ES-I3 (cell line): Measurements from ENCODE around the gene SVOPL.

ENCODE experiments used
- H3K36me3 ChIP-seq: 2 replicates; pipeline ENCODE4 v1.6.1; 2013; ENCODE audit warnings: mild to moderate bottlenecking, low read length, control low read depth, moderate library complexity; ENCODE audit not compliant: insufficient read depth
- H3K4me1 ChIP-seq: 2 replicates; pipeline ENCODE4 v1.6.1; 2013; ENCODE audit warnings: mild to moderate bottlenecking, control low read depth, low read length; ENCODE audit not compliant: insufficient read depth
- H3K9ac ChIP-seq: 2 replicates; pipeline ENCODE4 v1.6.1; 2013; ENCODE audit warnings: low read depth, mild to moderate bottlenecking, low read length, moderate library complexity
- H3K9me3 ChIP-seq: 2 replicates; pipeline ENCODE4 v1.6.1; 2013; ENCODE audit warnings: mild to moderate bottlenecking, low read length, moderate library complexity; ENCODE audit not compliant: control insufficient read depth, insufficient read depth

The SVOPL gene

DNA sequence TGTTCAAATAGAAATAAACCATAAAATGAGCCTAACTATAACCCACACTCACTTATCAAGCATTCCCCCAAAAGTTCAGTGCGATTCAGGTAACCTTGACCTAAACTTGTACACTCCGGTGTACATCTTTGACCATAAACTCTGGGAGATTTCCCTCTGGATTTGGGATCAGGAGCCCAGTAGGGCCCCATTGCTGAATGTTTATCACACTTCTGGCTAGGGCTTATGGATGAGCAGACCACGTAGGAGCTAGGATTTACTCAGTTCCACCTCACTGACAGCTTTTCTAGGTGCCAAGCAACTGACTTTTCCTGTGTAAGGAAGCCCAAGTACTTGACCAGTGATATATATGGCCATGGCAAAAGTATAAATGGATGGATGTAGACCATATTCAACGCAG, 113.7 kb downstream of the SVOPL start:
- Histone ChIP-seq H3K36me3 (peaks cover 28% of the 10 kb centered on the region), H3K9me3 (no peaks in the 10 kb centered on the region), H3K4me1 (no peaks in the 10 kb centered on the region), H3K9ac (no peak overlapping the region)

DNA sequence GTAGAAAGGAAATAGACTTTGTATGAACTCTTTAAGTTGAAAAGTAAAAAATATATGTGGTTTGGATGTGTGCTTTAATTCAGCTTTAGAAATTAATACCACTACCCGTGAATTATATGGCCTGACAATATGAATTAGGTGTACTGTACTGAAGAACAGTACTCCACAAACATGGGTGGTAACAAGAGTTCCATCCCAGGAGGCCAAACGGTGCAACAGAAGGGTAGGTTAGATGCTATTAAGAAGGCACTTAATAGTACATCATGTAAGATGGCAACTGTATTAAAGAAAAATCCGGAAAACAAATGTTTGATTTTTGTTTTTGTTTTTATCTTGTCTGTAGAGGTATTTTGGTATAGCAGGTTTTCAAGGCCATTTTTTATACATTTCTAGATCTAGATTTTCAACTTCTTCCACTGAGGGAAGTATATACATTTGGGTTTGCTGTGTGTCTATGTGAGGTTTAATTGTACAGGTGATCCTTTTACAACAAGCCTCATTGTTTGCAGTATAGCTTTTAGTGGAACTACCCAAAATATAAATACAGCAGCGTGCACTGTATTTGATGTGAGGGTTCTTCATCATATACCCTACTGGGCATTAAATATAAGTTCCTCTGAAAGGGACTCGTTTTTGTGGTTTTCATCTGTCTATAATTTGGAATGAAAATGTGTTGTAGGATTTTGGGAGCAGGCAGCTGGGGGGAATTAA, 115.7 kb downstream of the SVOPL start:
- Histone ChIP-seq H3K36me3 (peaks cover 33% of the 10 kb centered on the region), H3K4me1 (no peaks in the 10 kb centered on the region), H3K9me3 (no peaks in the 10 kb centered on the region), H3K9ac (no peak overlapping the region)

DNA sequence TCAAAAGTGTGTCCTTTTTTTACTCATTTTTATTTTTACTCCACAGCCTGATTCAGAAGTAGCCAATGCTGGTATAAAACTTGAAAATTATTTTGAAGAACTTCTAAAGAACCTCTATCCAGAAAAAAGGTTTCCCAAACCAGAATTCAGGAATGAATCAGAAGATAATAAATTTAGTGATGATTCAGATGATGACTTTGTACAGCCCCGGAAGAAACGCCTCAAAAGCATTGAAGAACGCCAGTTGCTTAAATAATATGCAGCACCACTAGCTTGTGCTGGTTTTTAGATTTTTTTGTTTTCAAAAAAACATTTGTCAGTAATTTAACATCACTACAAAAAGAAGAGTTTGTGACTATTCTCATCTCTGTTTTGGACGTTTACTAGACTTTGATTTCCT, 116.5 kb downstream of the SVOPL start:
- Histone ChIP-seq H3K4me1 (no peaks in the 10 kb centered on the region), H3K9ac (no peak overlapping the region), H3K9me3 (no peaks in the 10 kb centered on the region), H3K36me3 (peaks cover 36% of the 10 kb centered on the region)

DNA sequence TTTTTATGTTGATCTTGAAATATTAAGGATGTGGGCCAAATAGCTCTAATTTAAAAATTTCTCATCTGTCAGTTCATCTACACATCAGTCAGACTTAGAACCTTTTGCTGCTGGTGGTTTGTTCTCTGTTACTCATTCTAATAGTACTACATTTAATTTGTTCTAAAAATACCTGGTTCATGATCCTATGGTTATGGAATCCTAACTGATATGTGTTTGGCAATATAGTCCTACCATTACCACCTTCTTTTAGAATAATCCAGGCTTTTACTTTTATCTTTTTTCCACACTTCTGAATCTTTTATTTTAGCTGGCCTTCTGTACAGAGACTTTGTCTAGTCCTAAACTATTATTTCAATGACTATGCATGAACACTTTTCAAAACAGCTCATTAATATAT, 116.9 kb downstream of the SVOPL start:
- Histone ChIP-seq H3K9me3 (no peaks in the 10 kb centered on the region), H3K9ac (no peak overlapping the region), H3K36me3 (peaks cover 40% of the 10 kb centered on the region), H3K4me1 (no peaks in the 10 kb centered on the region)

DNA sequence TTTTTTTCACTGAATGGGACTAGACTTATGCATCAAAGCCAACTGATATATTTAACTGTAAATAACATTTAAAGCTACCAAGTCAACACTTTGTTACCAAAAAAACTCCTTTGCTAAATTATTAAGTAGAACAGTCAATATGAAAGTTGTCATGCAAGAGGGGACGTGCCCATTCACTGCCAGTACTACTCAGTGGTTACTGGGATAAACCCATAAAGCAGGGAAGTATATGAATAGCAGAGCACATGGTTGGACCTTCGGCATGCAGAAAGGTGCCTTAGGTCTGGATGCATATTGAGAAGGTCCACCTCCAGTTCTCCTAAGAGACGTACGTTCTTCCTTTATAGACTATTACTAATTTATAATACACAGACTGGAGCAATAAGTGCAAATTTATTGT, 120.1 kb downstream of the SVOPL start:
- no peaks in the 10 kb centered on the region for H3K4me1 ChIP-seq
- H3K9me3 ChIP-seq, result no peaks in the 10 kb centered on the region
- no peak overlapping the region for H3K9ac ChIP-seq
- H3K36me3 ChIP-seq, result peaks cover 46% of the 10 kb centered on the region

DNA sequence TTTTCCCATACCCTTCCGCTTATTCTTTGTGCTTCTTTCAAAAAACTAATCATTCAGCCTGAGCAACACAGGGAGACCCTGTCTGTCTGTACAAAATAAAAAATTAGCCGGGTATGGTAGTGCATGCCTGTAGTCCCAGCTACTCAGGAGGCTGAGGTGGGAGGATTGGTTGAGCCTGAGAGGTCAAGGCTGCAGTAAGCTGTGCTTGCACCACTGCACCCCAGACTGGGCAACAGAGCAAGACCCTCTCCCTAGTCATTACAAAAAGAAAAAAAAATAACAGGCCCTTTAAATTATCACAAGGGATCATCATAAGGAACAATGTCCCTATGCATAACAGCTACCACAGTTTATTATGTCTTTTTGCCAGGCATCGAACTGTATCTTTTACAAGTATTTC, 121.5 kb downstream of the SVOPL start:
- H3K9me3 ChIP-seq, result no peaks in the 10 kb centered on the region
- H3K36me3 ChIP-seq, result peaks cover 35% of the 10 kb centered on the region
- no peak overlapping the region for H3K9ac ChIP-seq
- H3K4me1 ChIP-seq, result no peaks in the 10 kb centered on the region

DNA sequence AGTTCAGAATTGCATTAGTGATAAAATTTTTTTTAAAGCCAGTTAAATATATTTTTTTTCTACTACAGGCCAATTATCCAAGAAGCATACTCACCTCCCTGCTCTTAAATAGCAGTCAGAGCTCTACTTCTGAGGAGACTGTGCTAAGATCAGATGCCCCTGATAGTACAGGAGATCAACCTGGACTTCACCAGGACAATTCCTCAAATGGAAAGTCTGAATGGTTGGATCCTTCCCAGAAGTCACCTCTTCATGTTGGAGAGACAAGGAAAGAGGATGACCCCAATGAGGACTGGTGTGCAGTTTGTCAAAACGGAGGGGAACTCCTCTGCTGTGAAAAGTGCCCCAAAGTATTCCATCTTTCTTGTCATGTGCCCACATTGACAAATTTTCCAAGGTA, 122.0 kb downstream of the SVOPL start:
- Histone ChIP-seq H3K4me1 (no peaks in the 10 kb centered on the region), H3K9me3 (no peaks in the 10 kb centered on the region), H3K36me3 (peaks cover 34% of the 10 kb centered on the region), H3K9ac (no peak overlapping the region)

DNA sequence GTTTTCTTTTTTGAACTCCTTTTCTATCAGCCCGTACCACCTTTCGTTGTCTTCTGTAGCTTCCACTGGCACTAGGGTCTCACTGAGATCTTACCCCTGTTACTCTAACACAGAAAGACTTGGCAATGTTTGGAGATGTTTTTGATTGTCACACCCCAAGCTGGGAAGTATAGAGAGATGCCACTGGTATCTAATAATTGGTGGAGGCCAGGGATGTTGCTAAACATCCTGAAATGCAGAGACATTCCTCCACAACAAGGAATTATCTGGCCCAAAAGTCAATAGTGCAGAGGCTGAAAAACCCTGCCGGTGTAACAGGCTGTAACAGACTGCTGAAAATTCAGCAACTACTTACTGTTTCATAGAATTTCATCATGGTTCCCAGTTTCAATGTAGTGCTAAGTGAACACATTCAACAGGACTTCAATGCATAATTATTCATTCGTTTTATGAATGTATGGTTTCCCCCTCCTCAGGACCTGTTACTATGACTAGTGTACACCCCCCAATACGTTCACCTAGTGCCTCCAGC, 125.2 kb downstream of the SVOPL start:
- H3K4me1 ChIP-seq, result no peaks in the 10 kb centered on the region
- no peaks in the 10 kb centered on the region for H3K9me3 ChIP-seq
- H3K36me3 ChIP-seq, result peaks cover 19% of the 10 kb centered on the region
- H3K9ac ChIP-seq, result no peak overlapping the region

DNA sequence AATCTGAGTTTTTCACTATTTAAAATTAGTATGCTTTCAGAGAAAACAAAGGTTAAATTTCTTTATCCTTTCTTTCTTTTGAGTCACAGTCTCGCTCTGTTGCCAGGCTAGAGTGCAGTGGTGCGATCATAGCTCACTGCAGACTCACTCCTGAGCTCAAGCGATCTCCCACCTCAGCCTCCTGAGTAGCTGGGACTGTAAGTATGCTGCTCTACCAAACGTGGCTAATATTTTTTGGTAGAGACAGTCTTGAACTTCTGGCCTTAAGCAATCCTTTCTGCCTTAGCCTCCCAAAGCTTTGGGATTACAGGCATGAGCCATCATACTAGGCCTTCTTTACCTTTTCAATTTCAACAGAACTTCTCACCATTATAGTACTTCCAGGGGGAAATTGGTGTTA, 127.4 kb downstream of the SVOPL start:
- no peaks in the 10 kb centered on the region for H3K9me3 ChIP-seq
- H3K36me3 ChIP-seq, result peaks cover 6% of the 10 kb centered on the region; the same call in 1 of the 2 replicates
- no peak overlapping the region for H3K9ac ChIP-seq
- H3K4me1 ChIP-seq, result no peaks in the 10 kb centered on the region

DNA sequence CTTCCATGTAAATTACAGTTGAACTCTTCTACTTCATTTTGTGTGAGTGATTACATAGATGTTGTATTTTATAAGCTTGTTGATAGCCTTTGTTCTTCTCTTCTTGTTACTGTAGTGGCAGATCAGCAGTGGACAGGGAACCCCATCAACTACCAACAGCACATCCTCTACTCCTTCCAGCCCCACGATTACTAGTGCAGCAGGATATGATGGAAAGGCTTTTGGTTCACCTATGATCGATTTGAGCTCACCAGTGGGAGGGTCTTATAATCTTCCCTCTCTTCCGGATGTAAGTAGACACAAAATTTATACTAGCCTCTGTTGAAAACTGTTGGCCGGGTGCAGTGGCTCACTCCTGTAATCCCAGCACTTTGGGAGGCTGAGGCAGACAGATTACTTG, 130.4 kb downstream of the SVOPL start:
- Histone ChIP-seq H3K9me3 (peaks cover 10% of the 10 kb centered on the region), H3K36me3 (peaks cover 20% of the 10 kb centered on the region), H3K4me1 (no peaks in the 10 kb centered on the region), H3K9ac (no peak overlapping the region)

DNA sequence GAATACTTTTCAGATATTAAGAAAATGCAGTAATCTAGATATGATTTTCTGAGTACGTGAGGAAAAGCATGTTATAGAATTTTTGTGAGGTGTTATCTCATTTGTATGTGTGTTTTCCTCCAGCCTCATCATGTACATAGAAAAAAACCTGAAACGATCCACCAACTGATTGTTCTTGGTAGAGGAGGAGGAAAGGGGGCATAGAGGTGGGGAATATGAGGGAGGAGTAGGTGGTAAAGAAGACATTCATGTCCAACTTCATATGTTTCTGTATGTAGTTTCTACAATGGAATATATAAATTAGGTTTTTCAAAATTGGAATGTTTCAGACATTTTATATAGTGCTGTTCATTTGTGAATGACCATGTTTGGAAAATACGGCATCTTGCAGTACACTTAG, 131.7 kb downstream of the SVOPL start:
- peaks cover 13% of the 10 kb centered on the region for H3K9me3 ChIP-seq
- peaks cover 31% of the 10 kb centered on the region for H3K36me3 ChIP-seq
- H3K9ac ChIP-seq, result no peak overlapping the region
- H3K4me1 ChIP-seq, result no peaks in the 10 kb centered on the region

DNA sequence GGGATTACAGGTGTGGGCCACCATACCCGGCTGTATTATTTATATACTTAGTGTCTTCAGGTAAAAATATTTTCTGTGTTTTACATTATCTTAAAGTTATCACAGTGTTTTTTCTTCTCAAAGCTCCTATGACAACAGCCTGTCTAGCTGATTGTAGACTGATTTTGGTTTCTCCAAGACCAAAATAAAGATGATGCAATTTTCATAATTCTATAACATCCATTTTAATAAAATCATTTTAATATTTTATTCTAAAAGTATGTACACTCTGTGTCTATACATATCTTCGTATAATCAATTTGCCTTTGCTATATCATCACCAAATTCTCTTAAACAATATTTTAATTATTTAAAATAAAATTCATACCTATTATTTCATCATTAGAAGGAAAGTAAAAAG, 132.5 kb downstream of the SVOPL start:
- no peaks in the 10 kb centered on the region for H3K4me1 ChIP-seq
- peaks cover 39% of the 10 kb centered on the region for H3K36me3 ChIP-seq
- H3K9ac ChIP-seq, result no peak overlapping the region
- H3K9me3 ChIP-seq, result peaks cover 18% of the 10 kb centered on the region

DNA sequence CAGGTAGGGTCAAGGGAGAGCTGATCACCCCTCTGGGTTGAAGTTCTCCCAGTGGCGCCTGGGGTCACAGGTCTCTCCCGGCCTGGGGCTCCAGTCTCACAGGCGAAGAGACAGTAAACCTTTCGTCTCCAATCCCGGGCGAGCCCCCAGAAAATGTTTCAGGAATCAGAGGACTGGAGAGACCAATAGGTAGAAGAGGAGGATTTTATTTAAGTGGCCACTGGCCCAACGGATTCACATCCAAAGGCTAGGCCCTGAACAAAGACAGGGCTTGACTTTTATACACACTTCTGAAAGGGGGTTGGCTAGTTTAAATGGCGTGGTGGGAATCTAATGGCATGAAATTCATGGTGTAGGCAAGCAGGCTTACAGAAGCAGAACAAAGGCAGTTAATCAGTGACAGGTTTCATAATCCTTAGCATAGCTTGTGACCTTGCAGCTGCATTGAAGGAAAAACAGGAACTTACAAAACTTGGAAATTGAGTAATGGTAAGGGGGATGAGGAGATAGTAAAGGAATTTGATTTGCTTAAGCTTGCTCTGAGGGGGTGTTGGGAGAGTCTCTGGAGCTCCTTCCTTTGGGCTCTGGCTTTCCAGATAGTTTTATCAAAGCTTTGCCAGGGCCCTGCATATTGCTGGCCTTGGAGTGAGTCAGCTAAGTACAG, 135.6 kb downstream of the SVOPL start:
- Histone ChIP-seq H3K9me3 (peaks cover 36% of the 10 kb centered on the region), H3K36me3 (peaks cover 65% of the 10 kb centered on the region), H3K9ac (no peak overlapping the region), H3K4me1 (no peaks in the 10 kb centered on the region)

DNA sequence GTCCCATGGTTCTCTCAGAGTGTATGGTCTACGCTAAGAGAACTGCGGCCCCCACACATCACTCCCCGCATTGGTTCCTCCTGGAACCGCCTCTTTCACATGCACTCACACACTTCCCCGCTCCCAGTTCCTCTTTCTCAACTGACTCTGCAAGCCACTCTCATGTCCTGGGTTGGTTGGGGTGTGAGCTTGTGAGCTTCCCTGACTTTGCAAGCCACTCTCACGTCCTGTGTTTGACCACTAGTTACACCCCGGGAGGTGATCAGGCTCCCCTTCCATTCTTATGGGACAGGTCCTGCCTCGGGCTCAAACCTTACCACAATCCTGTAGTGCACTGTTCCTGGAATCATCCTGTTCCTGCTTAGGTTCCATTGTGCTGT, 136.1 kb downstream of the SVOPL start:
- peaks cover 71% of the 10 kb centered on the region for H3K36me3 ChIP-seq
- H3K9ac ChIP-seq, result no peak overlapping the region
- no peaks in the 10 kb centered on the region for H3K4me1 ChIP-seq
- peaks cover 36% of the 10 kb centered on the region for H3K9me3 ChIP-seq

DNA sequence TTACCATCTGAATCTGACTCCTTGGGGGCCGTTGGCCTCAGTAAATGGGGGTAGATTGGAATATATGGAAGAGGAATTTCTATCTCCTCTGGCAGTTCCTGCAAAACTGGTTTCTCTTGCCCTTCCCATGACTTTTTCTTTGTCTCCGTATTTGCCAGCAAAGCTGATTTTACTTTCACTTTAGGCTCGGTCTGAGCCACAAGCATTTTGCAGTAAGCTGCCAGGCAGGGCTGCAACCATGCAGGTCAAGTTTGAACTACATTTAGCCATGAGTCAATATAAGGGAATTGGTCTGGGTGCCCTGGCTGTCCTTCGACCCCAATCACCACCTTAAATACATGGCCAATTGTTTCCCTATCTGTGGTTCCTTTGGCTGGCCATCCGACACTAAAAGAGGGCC, 136.8 kb downstream of the SVOPL start:
- H3K36me3 ChIP-seq, result peaks cover 77% of the 10 kb centered on the region
- peaks cover 36% of the 10 kb centered on the region for H3K9me3 ChIP-seq
- no peaks in the 10 kb centered on the region for H3K4me1 ChIP-seq
- no peak overlapping the region for H3K9ac ChIP-seq
